ENCODE measurements around the gene GFOD2. TPM values are rescaled to one million over a fixed set of nuclear protein-coding genes. Genes with fewer than 3 reads are reported as not detected.

GFOD2 gene
- total and polyA plus RNA-seq, 2 of the 8 experiments (the other 6 are each of a cell fraction or from before 2014, with no cell fraction given) = 21.4 to 33.2 TPM

GRCh38 chr16:67761924-67762323, 42.8 kb upstream of the GFOD2 start:
- no peaks in the 10 kb centered on the region for H3K79me2 ChIP-seq (ENCODE audit: control insufficient read depth in 1 of 2, insufficient read depth in 2 of 2, low read length in 2 of 2)
- no peak overlapping the region for H3K14ac ChIP-seq (ENCODE audit: insufficient read length)
- no peak overlapping the region for H2AK5ac ChIP-seq (ENCODE audit: low read depth, low read length)
- H2BK20ac ChIP-seq (ENCODE audit: low read length) = no peak overlapping the region
- H3K27me3 ChIP-seq (replicated peaks in 1 of 4; ENCODE audit: control insufficient read depth in 3 of 4, extremely low read depth in 1 of 4, insufficient read depth in 3 of 4, low read length in 3 of 4) = no peaks in the 10 kb centered on the region
- H3K56ac ChIP-seq (replicated peaks; ENCODE audit: insufficient read length, low read depth, low read length) = no peak overlapping the region
- H2BK5ac ChIP-seq (ENCODE audit: low read depth, low read length) = no peak overlapping the region
- H2BK120ac ChIP-seq (replicated peaks; ENCODE audit: low read depth, low read length) = no peak overlapping the region
- POLR2A ChIA-PET (ENCODE audit: partially characterized antibody) = no interaction called here
- no peaks in the 10 kb centered on the region for H3K36me3 ChIP-seq (ENCODE audit: control insufficient read depth in 2 of 4, insufficient read depth in 4 of 4, low read length in 3 of 4)
- peaks cover 0 to 23% of the 10 kb centered on the region in 2 experiments for H4K20me1 ChIP-seq (replicated peaks in 1 of 2; ENCODE audit: control insufficient read depth in 1 of 2, insufficient read depth in 2 of 2, low read length in 2 of 2)
- no peaks in the 10 kb centered on the region for H3K4me1 ChIP-seq (replicated peaks in 1 of 4; ENCODE audit: control insufficient read depth in 3 of 4, insufficient read depth in 4 of 4, low read length in 3 of 4)
- H2BK15ac ChIP-seq (ENCODE audit: low read length) = no peak overlapping the region
- H3K4me2 ChIP-seq (ENCODE audit: insufficient read depth in 1 of 2, low read depth in 2 of 2, low read length in 2 of 2) = no peak overlapping the region
- H3K4me3 ChIP-seq (ENCODE audit: extremely low read depth in 1 of 4, insufficient read depth in 2 of 4, low read depth in 3 of 4, low read length in 4 of 4) = no peak overlapping the region
- peaks cover 3% of the 10 kb centered on the region; the same call in 1 of the 2 replicates for H3K79me1 ChIP-seq (ENCODE audit: low read depth, low read length)
- no peak overlapping the region for H4K5ac ChIP-seq (ENCODE audit: insufficient read length, low read depth, low read length)
- no peak overlapping the region for H3K4ac ChIP-seq (replicated peaks; ENCODE audit: insufficient read length, low read depth, low read length)
- FAIRE-seq (no peak), DNase-seq (ENCODE audit: low read depth in 1 of 2, low spot score in 2 of 2) (no peak)
- 100% methylated on average over 1 of the region's 1 CpG; no CpG with 5 or more reads in 1 of the 2 experiments for WGBS, 2 experiments (ENCODE audit: extremely low coverage in 1 of 2, insufficient coverage in 1 of 2, insufficient read length in 1 of 2, insufficient replicate concordance in 2 of 2, low coverage in 1 of 2, low lambda C conversion rate in 2 of 2, missing lambda C conversion rate in 1 of 2)
- CTCF ChIA-PET (ENCODE audit: partially characterized antibody) = interaction anchor here (0.9 to 1.1 kb wide), 3 partner anchors 39 to 89 kb away, joined by 3 to 5 read pairs (median 4); no protein-coding TSS in a partner anchor
- H3K9me3 ChIP-seq (ENCODE audit: insufficient read depth in 2 of 2, low read depth in 1 of 2, low read length in 1 of 2) = no peaks in the 10 kb centered on the region
- no peak overlapping the region for H2AFZ ChIP-seq (ENCODE audit: low read length)
- no peak overlapping the region for H3K27ac ChIP-seq (ENCODE audit: low read depth, low read length)
- TF ChIP-seq CBX5 (IDR thresholded peaks at IDR 0.05; ENCODE audit: low read depth, low read length) (no peak), KDM1A (IDR thresholded peaks at IDR 0.05; ENCODE audit: borderline replicate concordance, low read length) (no peak), SP1 (IDR thresholded peaks at IDR 0.05; ENCODE audit: low read depth, low read length) (no peak)
- no peak overlapping the region for H3K23ac ChIP-seq (ENCODE audit: insufficient read length)
- H3K18ac ChIP-seq (ENCODE audit: extremely low read depth, low read length) = no peak overlapping the region
- H4K91ac ChIP-seq (replicated peaks; ENCODE audit: insufficient read length, low read length) = no peak overlapping the region
- no peak overlapping the region for H2BK12ac ChIP-seq (ENCODE audit: low read depth, low read length)
- H3K23me2 ChIP-seq (ENCODE audit: low read depth, low read length) = no peaks in the 10 kb centered on the region
- H3K9ac ChIP-seq (replicated peaks in 1 of 4; ENCODE audit: extremely low read depth in 1 of 4, low read depth in 3 of 4, low read length in 3 of 4) = no peak overlapping the region
- H4K8ac ChIP-seq (ENCODE audit: extremely low read depth, insufficient read depth, low read length) = no peak overlapping the region

Data from H1 (cell line).